K562 (cell line): ENCODE results near the gene APBB2. TPM values are rescaled to one million over a fixed set of nuclear protein-coding genes. Genes with fewer than 3 reads are reported as not detected.

Experiments
- ATAC-seq: fragments of 200-7000 bp; cut with Tn5 transposase; 3 replicates; pipeline ENCODE4 v1.9.1; 2020; ENCODE audit warnings: moderate library complexity
- BruUV-seq: library from RNA; stranded (reverse); fragments of 400-500 nt; replicated peaks from 2 replicates; lab custom pipeline; 2021; lab: Mats Ljungman, UMichigan
- CTCF ChIA-PET: fragments of 300-600 bp; formaldehyde crosslinking; extraction: SDS; loops from one replicate; lab custom pipeline; 2021; ENCODE audit warnings: low intra/inter-chr PET ratio; lab: Yijun Ruan, JAX
- POLR2A ChIA-PET: fragments of 300-600, 350-650 bp; sonication (Branson Sonifier 250); formaldehyde crosslinking; extraction: SDS; loops from one replicate; lab custom pipeline; 2021; ENCODE audit warnings: antibody characterized with exemption, inconsistent platforms; lab: Yijun Ruan, JAX
- DNase-seq, 4 experiments: peaks; one replicate each; pipeline versions ENCODE4 v3.0.0 to v3.0.0-alpha.2; 2011 to 2018; ENCODE audit warnings: low spot score in 3 of 4, mixed read lengths in 3 of 4; ENCODE audit errors: extremely low read depth in 1 of 4
- FAIRE-seq: peaks from 2 replicates; lab custom pipeline; 2011; peaks lifted over from hg19 to GRCh38; lab: Jason Lieb, UNC
- H2AFZ ChIP-seq: 2 replicates; pipeline ENCODE4 v1.6.0; 2011; ENCODE audit warnings: low read depth, low read length, control low read depth, inconsistent platforms
- H3K27ac ChIP-seq: fragments of 200-600 bp; 3 replicates; pipeline ENCODE4 v1.8.0; 2011; ENCODE audit warnings: low read depth, mild to moderate bottlenecking, control low read depth, inconsistent platforms, low read length, moderate library complexity, mixed read lengths; ENCODE audit errors: extremely low read depth
- H3K27me3 ChIP-seq, 2 experiments: fragments of 300-600 bp in 1 of 2; 2 replicates in 1 of 2; 3 replicates in 1 of 2; pipeline versions ENCODE4 v1.6.0 to v1.8.0; 2011; ENCODE audit warnings: inconsistent platforms in 2 of 2, low read length in 2 of 2, mild to moderate bottlenecking in 1 of 2, mixed read lengths in 1 of 2, moderate library complexity in 1 of 2; ENCODE audit not compliant: control insufficient read depth in 2 of 2, insufficient read depth in 2 of 2
- H3K36me3 ChIP-seq: fragments of 300-600 bp; 3 replicates; pipeline ENCODE4 v1.8.0; 2011; ENCODE audit warnings: mild to moderate bottlenecking, low read length, inconsistent platforms; ENCODE audit not compliant: control insufficient read depth, insufficient read depth
- H3K4me1 ChIP-seq, 2 experiments: fragments of 200-600 bp in 1 of 2; replicated peaks in 1 of 2; 2 replicates in 1 of 2; 3 replicates in 1 of 2; pipeline versions ENCODE4 v1.5.1 to v1.8.0; 2011; ENCODE audit warnings: inconsistent platforms in 2 of 2, low read length in 2 of 2, mild to moderate bottlenecking in 1 of 2, mixed read lengths in 1 of 2, moderate library complexity in 1 of 2; ENCODE audit not compliant: control insufficient read depth in 2 of 2, insufficient read depth in 2 of 2
- H3K4me2 ChIP-seq: 2 replicates; pipeline ENCODE4 v1.6.1; 2011; ENCODE audit warnings: low read length, control low read depth, inconsistent platforms, mixed read lengths; ENCODE audit not compliant: insufficient read depth
- H3K4me3 ChIP-seq: fragments of 200-600 bp; sonication (generic), shearing (Covaris generic); 2 replicates; pipeline ENCODE4 v1.5.1; 2016; ENCODE audit warnings: control low read depth, inconsistent platforms
- H3K79me2 ChIP-seq: fragments of 200-600 bp; 3 replicates; pipeline ENCODE4 v1.8.0; 2011; ENCODE audit warnings: low read length, inconsistent platforms; ENCODE audit not compliant: control insufficient read depth, insufficient read depth
- H3K9ac ChIP-seq, 2 experiments: 2 replicates each; pipeline versions ENCODE4 v1.6.0 to v1.6.1; 2011; ENCODE audit warnings: low read depth in 2 of 2, low read length in 2 of 2, control low read depth in 1 of 2, inconsistent platforms in 1 of 2, mild to moderate bottlenecking in 1 of 2, mixed read lengths in 1 of 2; ENCODE audit not compliant: insufficient read depth in 1 of 2
- H3K9me1 ChIP-seq: one replicate; pipeline ENCODE4 v1.6.0; 2011; ENCODE audit warnings: inconsistent platforms, mild to moderate bottlenecking, low read length, moderate library complexity; ENCODE audit not compliant: control insufficient read depth, insufficient read depth
- H3K9me3 ChIP-seq: replicated peaks from 2 replicates; pipeline ENCODE4 v1.5.1; 2011; ENCODE audit warnings: low read depth, low read length, inconsistent platforms; ENCODE audit not compliant: control insufficient read depth, insufficient read depth
- H4K20me1 ChIP-seq: replicated peaks from 2 replicates; pipeline ENCODE4 v1.6.1; 2011; ENCODE audit warnings: low read length, inconsistent platforms, mixed read lengths; ENCODE audit not compliant: control insufficient read depth, insufficient read depth
- FOXK2 ChIP-seq, 2 experiments: fragments of 450-650 bp; IDR thresholded peaks in 1 of 2; conservative IDR thresholded peaks in 1 of 2; 2 replicates each; pipeline ENCODE4 v1.6.1; 2016; ENCODE audit warnings: low read depth in 2 of 2, mild to moderate bottlenecking in 1 of 2
- YY1 ChIP-seq, 3 experiments: IDR thresholded peaks; 2 replicates each; pipeline ENCODE4 v1.6.1; 2011; ENCODE audit warnings: low read length in 2 of 3, mild to moderate bottlenecking in 2 of 3, moderate library complexity in 2 of 3, borderline replicate concordance in 1 of 3, control low read depth in 1 of 3, low read depth in 1 of 3; ENCODE audit not compliant: insufficient read depth in 3 of 3, insufficient replicate concordance in 2 of 3, control insufficient read depth in 1 of 3, insufficient read length in 1 of 3; ENCODE audit errors: extremely low read depth in 1 of 3
- WGBS: fragments of 100-300 bp; shearing (Covaris generic); methylation state at CpG from one replicate; pipeline ENCODE4 v1.1.6; 2016; ENCODE audit warnings: low coverage, mixed read lengths; ENCODE audit not compliant: insufficient coverage; ENCODE audit errors: missing lambda C conversion rate; 5-methylcytosine and 5-hydroxymethylcytosine counted together
- in situ Hi-C: fragments of 300-500 bp; cut with MboI; formaldehyde crosslinking; loops from 4 replicates; pipeline ENCODE4 v1.15.0; 2018; ENCODE audit warnings: inconsistent platforms, mixed read lengths
- intact Hi-C: fragments of 100-400 bp; cut with micrococcal nuclease; formaldehyde crosslinking; loops from 2 replicates; pipeline ENCODE4 v1.14.2; 2022
- polyA plus RNA-seq, 8 experiments: library from polyadenylated mRNA; depleted of rRNA in 4 of 8; stranded (reverse) in 5 of 8; unstranded in 3 of 8; fragments of >200 nt; fragmentation: Nextera tagmentation in 2 of 8; fragmentation: Illumina TruSeq in 1 of 8; extraction: Ambion mirVana in 2 of 8; extraction: Trizol in 1 of 8; gene quantifications; 2 replicates each; pipeline versions ENCODE4 v1.2.1 to v1.2.3, GENCODE V29; 2011 to 2014; ENCODE audit warnings: inconsistent platforms in 1 of 8, missing spikeins in 1 of 8
- total RNA-seq, 7 experiments: library from RNA; depleted of rRNA in 6 of 7; stranded (reverse); fragments of >200 nt in 6 of 7; fragmentation: Illumina TruSeq in 2 of 7; extraction: Trizol in 2 of 7; gene quantifications; 2 replicates each; pipeline versions ENCODE4 v1.2.1 to v1.2.3, GENCODE V29; 2011 to 2021; ENCODE audit warnings: low replicate concordance in 1 of 7
- TF ChIP-seq, protein P1 (sequence below): fragments of 250-450 bp; sonication (Bioruptor Pico); IDR thresholded peaks from 2 replicates; pipeline ENCODE4 v1.4.0; 2020
- TF ChIP-seq, protein P2 (sequence below): fragments of 450-650 bp; IDR thresholded peaks from 2 replicates; pipeline ENCODE4 v1.6.1; 2016; ENCODE audit warnings: low read depth, mild to moderate bottlenecking, moderate library complexity

APBB2 gene
- total and polyA plus RNA-seq, 9 of the 15 experiments (the other 6 are each of a cell fraction or from before 2014, with no cell fraction given): 0.08 to 2.1 (median 1.4) TPM

DNA sequence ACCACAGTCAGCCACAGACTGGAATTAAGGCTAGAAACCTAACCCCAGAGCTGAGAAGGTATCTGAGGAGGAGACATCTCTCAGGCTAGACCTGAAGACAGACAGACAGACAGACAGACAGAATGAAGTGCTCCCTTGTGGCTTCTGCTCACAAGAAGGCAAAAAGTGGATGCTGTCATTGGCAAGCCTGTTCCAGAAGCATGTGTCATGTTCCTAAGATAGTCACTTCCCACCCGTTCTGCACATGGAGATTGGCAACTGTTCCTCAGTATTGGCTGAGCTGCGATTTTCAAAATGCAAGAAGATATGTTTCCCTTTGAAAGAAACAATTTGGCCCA, 298.2 kb downstream of the APBB2 start (continued):
- TF ChIP-seq YY1 (IDR thresholded peaks at IDR 0.05; ENCODE audit: borderline replicate concordance in 1 of 3, control insufficient read depth in 1 of 3, extremely low read depth in 1 of 3, insufficient read depth in 3 of 3, insufficient read length in 1 of 3, insufficient replicate concordance in 2 of 3, low read depth in 1 of 3, low read length in 2 of 3): no peak

- TF ChIP-seq FOXK2 (conservative IDR thresholded peaks at IDR 0.05 in 1 of 2, IDR thresholded peaks at IDR 0.05 in 1 of 2; ENCODE audit: low read depth in 2 of 2): no peak
- TF ChIP-seq, protein P1, sequence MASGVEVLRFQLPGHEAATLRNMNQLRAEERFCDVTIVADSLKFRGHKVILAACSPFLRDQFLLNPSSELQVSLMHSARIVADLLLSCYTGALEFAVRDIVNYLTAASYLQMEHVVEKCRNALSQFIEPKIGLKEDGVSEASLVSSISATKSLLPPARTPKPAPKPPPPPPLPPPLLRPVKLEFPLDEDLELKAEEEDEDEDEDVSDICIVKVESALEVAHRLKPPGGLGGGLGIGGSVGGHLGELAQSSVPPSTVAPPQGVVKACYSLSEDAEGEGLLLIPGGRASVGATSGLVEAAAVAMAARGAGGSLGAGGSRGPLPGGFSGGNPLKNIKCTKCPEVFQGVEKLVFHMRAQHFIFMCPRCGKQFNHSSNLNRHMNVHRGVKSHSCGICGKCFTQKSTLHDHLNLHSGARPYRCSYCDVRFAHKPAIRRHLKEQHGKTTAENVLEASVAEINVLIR: no peak
- TF ChIP-seq, protein P2, sequence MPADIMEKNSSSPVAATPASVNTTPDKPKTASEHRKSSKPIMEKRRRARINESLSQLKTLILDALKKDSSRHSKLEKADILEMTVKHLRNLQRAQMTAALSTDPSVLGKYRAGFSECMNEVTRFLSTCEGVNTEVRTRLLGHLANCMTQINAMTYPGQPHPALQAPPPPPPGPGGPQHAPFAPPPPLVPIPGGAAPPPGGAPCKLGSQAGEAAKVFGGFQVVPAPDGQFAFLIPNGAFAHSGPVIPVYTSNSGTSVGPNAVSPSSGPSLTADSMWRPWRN: no peak
- Histone ChIP-seq H4K20me1 (no peaks in the 10 kb centered on the region; the same call in 1 of the 2 replicates), H3K79me2 (no peaks in the 10 kb centered on the region), H3K36me3 (no peaks in the 10 kb centered on the region), H3K4me1 (no peaks in the 10 kb centered on the region), H3K4me3 (no peak overlapping the region), H3K9me3 (no peaks in the 10 kb centered on the region), H3K4me2 (no peak overlapping the region), H3K27ac (no peak overlapping the region), H3K9ac (no peak overlapping the region), H3K27me3 (peaks cover 12 to 29% of the 10 kb centered on the region in 2 experiments; a peak in 4 of 5 replicates), H3K9me1 (no peaks in the 10 kb centered on the region), H2AFZ (no peak overlapping the region)
- in situ Hi-C loops (no loop called here), intact Hi-C loops (loop anchor here (5.0 kb wide), 1 partner anchor 178 kb away; no protein-coding TSS in a partner anchor)
- DNase-seq: no peak
- FAIRE-seq: no peak
- ChIA-PET CTCF (no interaction called here), POLR2A (interaction anchor here (1.2 kb wide), 1 partner anchor 14 kb away, joined by 3 read pairs; no protein-coding TSS in a partner anchor)
- WGBS: 0% methylated on average over 11 of the region's 12 CpGs
- BruUV-seq: no TSS peak
- no peak for ATAC-seq
Observed at GRCh38 chr4:40915318-40916217, 298.8 kb downstream of the APBB2 start.
